Hepatocyte (in vitro differentiated cells): ENCODE data around the gene ZNF574. TPM values are rescaled to one million over a fixed set of nuclear protein-coding genes. Genes with fewer than 3 reads are reported as not detected.

Experiments
- DNase-seq: peaks from one replicate; pipeline ENCODE4 v3.0.0-alpha.2; 2016; ENCODE audit warnings: low spot score
- H2AFZ ChIP-seq: fragments of 200-600 bp; sonication (generic); 2 replicates; pipeline ENCODE4 v1.6.0; 2016; ENCODE audit warnings: antibody characterized with exemption, mild to moderate bottlenecking
- H3K27ac ChIP-seq: fragments of 200-600 bp; sonication (generic); 2 replicates; pipeline ENCODE4 v1.5.1; 2016; ENCODE audit warnings: mild to moderate bottlenecking
- H3K27me3 ChIP-seq: fragments of 200-600 bp; sonication (generic); 2 replicates; pipeline ENCODE4 v1.6.1; 2016
- H3K36me3 ChIP-seq: fragments of 200-600 bp; sonication (generic); replicated peaks from 2 replicates; pipeline ENCODE4 v1.5.1; 2016; ENCODE audit warnings: low read depth; ENCODE audit not compliant: insufficient read depth
- H3K4me1 ChIP-seq: fragments of 200-600 bp; sonication (generic); 2 replicates; pipeline ENCODE4 v1.5.1; 2016; ENCODE audit warnings: mild to moderate bottlenecking, moderate library complexity; ENCODE audit not compliant: insufficient read depth
- H3K4me2 ChIP-seq: fragments of 200-600 bp; sonication (generic); 2 replicates; pipeline ENCODE4 v1.6.0; 2016
- H3K4me3 ChIP-seq: fragments of 200-600 bp; sonication (generic); 2 replicates; pipeline ENCODE4 v1.5.1; 2016; ENCODE audit warnings: mild to moderate bottlenecking
- H3K79me2 ChIP-seq: fragments of 200-600 bp; sonication (generic); 2 replicates; pipeline ENCODE4 v1.6.0; 2017; ENCODE audit warnings: mild to moderate bottlenecking
- H3K9me2 ChIP-seq: fragments of 200-600 bp; sonication (generic); replicated peaks from 2 replicates; pipeline ENCODE4 v1.6.0; 2017; ENCODE audit warnings: mild to moderate bottlenecking; ENCODE audit not compliant: insufficient read depth
- H3K9me3 ChIP-seq: fragments of 200-600 bp; sonication (generic); 2 replicates; pipeline ENCODE4 v1.5.1; 2016; ENCODE audit warnings: low read depth, mild to moderate bottlenecking
- H4K20me1 ChIP-seq: fragments of 200-600 bp; sonication (generic); 2 replicates; pipeline ENCODE4 v1.6.0; 2016; ENCODE audit warnings: mild to moderate bottlenecking; ENCODE audit not compliant: insufficient read depth, poor library complexity, severe bottlenecking
- EZH2 ChIP-seq: fragments of 200-600 bp; sonication (generic); IDR thresholded peaks from 2 replicates; pipeline ENCODE4 v1.6.1; 2016; ENCODE audit warnings: antibody characterized with exemption, mild to moderate bottlenecking, borderline replicate concordance
- EZH2phosphoT487 ChIP-seq: fragments of 200-600 bp; sonication (generic); IDR thresholded peaks from one replicate; pipeline ENCODE4 v1.6.1; 2018; ENCODE audit warnings: antibody characterized with exemption, mild to moderate bottlenecking, low read depth, moderate library complexity; ENCODE audit not compliant: unreplicated experiment, severe bottlenecking
- WGBS: methylation state at CpG from one replicate; pipeline ENCODE4 v1.1.6; 2016; ENCODE audit warnings: low lambda C conversion rate; ENCODE audit errors: missing lambda C conversion rate; 5-methylcytosine and 5-hydroxymethylcytosine counted together
- polyA plus RNA-seq: library from polyadenylated mRNA; unstranded; fragments of >200 nt; fragmentation: Nextera tagmentation; extraction: Ambion mirVana; gene quantifications from 2 replicates; pipeline ENCODE4 v1.2.1, GENCODE V29; 2016
- total RNA-seq: library from RNA; depleted of rRNA; stranded (reverse); fragments of >200 nt; gene quantifications from 2 replicates; pipeline ENCODE4 v1.2.3, GENCODE V29; 2014
- TF ChIP-seq, protein P1 (sequence below): fragments of 200-600 bp; sonication (generic); IDR thresholded peaks from 2 replicates; pipeline ENCODE4 v1.5.1; 2016; ENCODE audit warnings: antibody characterized with exemption, mild to moderate bottlenecking; ENCODE audit not compliant: poor library complexity

The ZNF574 gene
- total and polyA plus RNA-seq, 2 experiments from 2014 or later = 10.7 to 13.6 TPM

DNA sequence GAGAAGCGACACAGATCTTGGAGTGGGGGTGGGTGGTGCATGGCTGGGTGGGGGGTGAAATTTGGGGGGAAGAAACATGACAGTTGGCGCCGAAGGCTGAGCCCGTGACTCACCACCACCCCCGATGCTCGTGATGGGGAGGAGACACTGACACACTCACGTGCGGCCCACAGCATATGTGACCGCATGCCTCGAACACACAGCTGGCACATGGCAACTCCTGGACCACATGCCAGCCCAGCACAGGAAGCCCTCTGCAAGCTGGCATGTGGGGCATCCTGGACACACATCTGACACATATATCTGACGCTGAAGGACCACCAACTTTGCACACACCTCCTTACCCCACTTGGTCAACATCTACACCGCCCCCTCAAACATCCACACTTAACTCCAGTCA is 4.7 kb upstream of the ZNF574 start:
- Histone ChIP-seq H3K79me2 (peaks cover 5% of the 10 kb centered on the region), H4K20me1 (no peaks in the 10 kb centered on the region), H3K4me1 (peaks cover 5% of the 10 kb centered on the region), H3K9me2 (no peaks in the 10 kb centered on the region), H3K9me3 (no peaks in the 10 kb centered on the region), H3K4me3 (no peak overlapping the region), H3K4me2 (no peak overlapping the region), H3K36me3 (no peaks in the 10 kb centered on the region), H3K27ac (no peak overlapping the region), H2AFZ (no peak overlapping the region), H3K27me3 (peaks cover 46% of the 10 kb centered on the region)
- 96% methylated on average over 11 of the region's 12 CpGs for WGBS
- TF ChIP-seq EZH2 (no peak), EZH2phosphoT487 (no peak)
- TF ChIP-seq, protein P1, sequence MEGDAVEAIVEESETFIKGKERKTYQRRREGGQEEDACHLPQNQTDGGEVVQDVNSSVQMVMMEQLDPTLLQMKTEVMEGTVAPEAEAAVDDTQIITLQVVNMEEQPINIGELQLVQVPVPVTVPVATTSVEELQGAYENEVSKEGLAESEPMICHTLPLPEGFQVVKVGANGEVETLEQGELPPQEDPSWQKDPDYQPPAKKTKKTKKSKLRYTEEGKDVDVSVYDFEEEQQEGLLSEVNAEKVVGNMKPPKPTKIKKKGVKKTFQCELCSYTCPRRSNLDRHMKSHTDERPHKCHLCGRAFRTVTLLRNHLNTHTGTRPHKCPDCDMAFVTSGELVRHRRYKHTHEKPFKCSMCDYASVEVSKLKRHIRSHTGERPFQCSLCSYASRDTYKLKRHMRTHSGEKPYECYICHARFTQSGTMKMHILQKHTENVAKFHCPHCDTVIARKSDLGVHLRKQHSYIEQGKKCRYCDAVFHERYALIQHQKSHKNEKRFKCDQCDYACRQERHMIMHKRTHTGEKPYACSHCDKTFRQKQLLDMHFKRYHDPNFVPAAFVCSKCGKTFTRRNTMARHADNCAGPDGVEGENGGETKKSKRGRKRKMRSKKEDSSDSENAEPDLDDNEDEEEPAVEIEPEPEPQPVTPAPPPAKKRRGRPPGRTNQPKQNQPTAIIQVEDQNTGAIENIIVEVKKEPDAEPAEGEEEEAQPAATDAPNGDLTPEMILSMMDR = no peak
- no peak for DNase-seq

DNA sequence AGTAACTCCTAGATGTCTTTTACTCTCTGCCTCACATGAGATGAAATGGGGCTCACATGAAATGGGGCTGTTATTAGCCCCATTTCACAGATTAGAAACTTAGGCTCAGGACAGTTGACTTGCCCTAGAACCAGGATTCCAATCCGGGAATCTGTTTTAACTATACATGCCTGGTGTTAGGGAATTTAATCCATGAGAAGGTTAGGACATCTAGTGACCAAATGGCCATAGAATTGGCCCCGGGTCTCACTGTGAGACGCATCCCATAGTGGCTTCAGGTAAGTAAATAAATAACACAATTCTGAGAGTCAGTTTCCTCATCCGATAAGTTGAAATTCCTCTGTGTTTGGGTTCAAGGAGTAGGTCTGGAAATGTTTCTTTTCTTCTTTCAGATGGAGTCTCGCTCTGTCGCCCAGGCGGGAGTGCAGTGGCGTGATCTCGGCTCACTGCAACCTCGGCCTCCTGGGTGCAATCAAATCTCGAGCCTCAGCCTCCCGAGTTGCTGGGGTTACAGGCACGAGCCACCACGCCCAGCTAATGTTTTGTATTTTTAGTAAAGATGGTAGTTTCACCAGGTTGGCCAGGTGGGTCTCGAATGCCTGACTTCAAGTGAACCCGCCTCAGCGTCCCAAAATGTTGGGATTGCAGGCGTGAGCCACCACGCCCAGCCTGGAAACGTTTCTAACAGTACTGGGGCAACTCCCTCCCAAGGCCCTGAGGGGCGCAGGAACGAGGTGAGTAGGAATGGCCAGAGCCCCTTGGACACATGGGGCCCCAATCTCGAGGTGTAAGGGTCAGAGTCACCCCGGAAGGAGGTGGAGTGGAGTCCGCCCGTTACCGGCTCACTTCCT is 1.2 kb upstream of the ZNF574 start:
- peak overlapping the region; percentile 80 for H2AFZ ChIP-seq
- H3K4me2 ChIP-seq = peak overlapping the region; percentile 80
- WGBS = 83% methylated on average over 27 of the region's 27 CpGs
- no peaks in the 10 kb centered on the region for H3K9me2 ChIP-seq
- H4K20me1 ChIP-seq = peaks cover 23% of the 10 kb centered on the region
- H3K27me3 ChIP-seq = peaks cover 13% of the 10 kb centered on the region
- H3K4me3 ChIP-seq = peak overlapping the region; percentile 29
- DNase-seq = peak; percentile 34
- no peaks in the 10 kb centered on the region for H3K36me3 ChIP-seq
- H3K27ac ChIP-seq = peak overlapping the region; percentile 94
- no peaks in the 10 kb centered on the region for H3K9me3 ChIP-seq
- TF ChIP-seq EZH2 = no peak
- TF ChIP-seq, protein P1 = no peak
- TF ChIP-seq EZH2phosphoT487 = no peak
- H3K79me2 ChIP-seq = peaks cover 29% of the 10 kb centered on the region
- H3K4me1 ChIP-seq = peaks cover 15% of the 10 kb centered on the region

DNA sequence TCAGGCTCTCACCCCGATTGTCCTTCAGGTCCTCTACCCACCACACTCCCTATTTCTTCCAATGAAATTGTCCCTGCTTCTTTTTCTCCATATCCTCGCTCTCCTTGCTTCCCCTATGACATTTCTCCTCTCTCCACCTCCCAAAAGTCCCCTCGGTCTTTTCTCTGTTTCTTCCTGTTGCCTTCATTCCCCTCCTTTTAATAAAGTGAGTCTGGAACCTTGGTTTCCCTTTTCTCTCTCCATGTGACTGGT is 676 bp upstream of the ZNF574 start:
- peaks cover 7% of the 10 kb centered on the region for H3K27me3 ChIP-seq
- H3K36me3 ChIP-seq = no peaks in the 10 kb centered on the region
- H3K9me3 ChIP-seq = no peaks in the 10 kb centered on the region
- peaks cover 23% of the 10 kb centered on the region for H4K20me1 ChIP-seq
- H2AFZ ChIP-seq = peak overlapping the region; percentile 80
- 23% methylated on average over 3 of the region's 3 CpGs for WGBS
- H3K4me1 ChIP-seq = peaks cover 15% of the 10 kb centered on the region
- peak overlapping the region; percentile 94 for H3K27ac ChIP-seq
- peak overlapping the region; percentile 29 for H3K4me3 ChIP-seq
- no peak for DNase-seq
- H3K79me2 ChIP-seq = peaks cover 29% of the 10 kb centered on the region
- peak overlapping the region; percentile 80 for H3K4me2 ChIP-seq
- TF ChIP-seq, protein P1 = no peak
- TF ChIP-seq EZH2 = no peak
- no peak for TF ChIP-seq EZH2phosphoT487
- no peaks in the 10 kb centered on the region for H3K9me2 ChIP-seq
